Ectodermal cell (in vitro differentiated cells): ENCODE data around the gene FREM3. TPM values are rescaled to one million over a fixed set of nuclear protein-coding genes. Genes with fewer than 3 reads are reported as not detected.
A peak's percentile ranks its signal among the peaks of the same experiment; 100 is the strongest.
"Not testable (repeated sequence)": the region's sequence is repeated elsewhere in the genome, so short reads cannot be mapped to it uniquely, and the experiment has no call there.

Experiments used
- H3K27ac ChIP-seq: 2 replicates; pipeline ENCODE4 v1.7.0; 2013; ENCODE audit warnings: mild to moderate bottlenecking, low read depth, low read length; ENCODE audit not compliant: insufficient read depth, poor library complexity, severe bottlenecking
- H3K27me3 ChIP-seq: 2 replicates; pipeline ENCODE4 v1.7.0; 2013; ENCODE audit warnings: mild to moderate bottlenecking, low read length; ENCODE audit not compliant: insufficient read depth, control insufficient read depth, poor library complexity, severe bottlenecking
- H3K36me3 ChIP-seq: one replicate; pipeline ENCODE4 v1.7.0; 2013; ENCODE audit warnings: low read length; ENCODE audit not compliant: control insufficient read depth, insufficient read depth
- H3K4me1 ChIP-seq: one replicate; pipeline ENCODE4 v1.7.0; 2013; ENCODE audit warnings: low read length; ENCODE audit not compliant: control insufficient read depth, insufficient read depth
- H3K4me3 ChIP-seq: 2 replicates; pipeline ENCODE4 v1.7.0; 2013; ENCODE audit warnings: low read depth, low read length, control low read depth; ENCODE audit not compliant: insufficient read depth
- H3K9me3 ChIP-seq: 2 replicates; pipeline ENCODE4 v1.7.0; 2013; ENCODE audit warnings: mild to moderate bottlenecking, low read length, moderate library complexity; ENCODE audit not compliant: control insufficient read depth
- WGBS, 2 experiments: methylation state at CpG; one replicate each; pipeline ENCODE4 v1.1.7; 2013; ENCODE audit warnings: missing lambda C conversion rate in 2 of 2; 5-methylcytosine and 5-hydroxymethylcytosine counted together
- polyA plus RNA-seq, 4 experiments: library from polyadenylated mRNA; stranded (reverse); fragments of 50-300 nt; gene quantifications; one replicate each; pipeline ENCODE4 v1.2.3, GENCODE V29; 2013

Gene FREM3
- not detected for polyA plus RNA-seq (2013, experiment 1 of 4)
- not detected for polyA plus RNA-seq (2013, experiment 2 of 4)
- polyA plus RNA-seq (2013, experiment 3 of 4) = not detected
- polyA plus RNA-seq (2013, experiment 4 of 4) = not detected

GRCh38 chr4:143700416-143701352 lies at the start of gene FREM3:
Gene FREM3 (minus strand): TSS chr4:143700675. CDS start chr4:143700675, 0 bp downstream.
- Histone ChIP-seq H3K4me3 (peak within 1 kb of the TSS; percentile 35), H3K36me3 (no peaks in the 10 kb centered on the region), H3K4me1 (peaks cover 6% of the 10 kb centered on the region), H3K27ac (no peak within 1 kb of the TSS), H3K9me3 (no peaks in the 10 kb centered on the region), H3K27me3 (peaks cover 60% of the 10 kb centered on the region)
- 2% methylated on average over 64 of the region's 64 CpGs for WGBS, 2 experiments

- Histone ChIP-seq H3K4me1 (no peaks in the 10 kb centered on the region), H3K36me3 (no peaks in the 10 kb centered on the region), H3K9me3 (no peaks in the 10 kb centered on the region), H3K4me3 (no peak overlapping the region), H3K27me3 (no peaks in the 10 kb centered on the region), H3K27ac (no peak overlapping the region)
Observed at GRCh38 chr4:143745874-143746273, 45.4 kb upstream of the FREM3 start.

- Histone ChIP-seq H3K9me3 (no peaks in the 10 kb centered on the region), H3K27ac (no peak overlapping the region), H3K4me1 (no peaks in the 10 kb centered on the region), H3K36me3 (no peaks in the 10 kb centered on the region), H3K27me3 (no peaks in the 10 kb centered on the region), H3K4me3 (no peak overlapping the region)
- WGBS, 2 experiments = 96 to 97% methylated on average over 3 of the region's 3 CpGs
Observed at GRCh38 chr4:143743591-143743990, 43.1 kb upstream of the FREM3 start.

DNA sequence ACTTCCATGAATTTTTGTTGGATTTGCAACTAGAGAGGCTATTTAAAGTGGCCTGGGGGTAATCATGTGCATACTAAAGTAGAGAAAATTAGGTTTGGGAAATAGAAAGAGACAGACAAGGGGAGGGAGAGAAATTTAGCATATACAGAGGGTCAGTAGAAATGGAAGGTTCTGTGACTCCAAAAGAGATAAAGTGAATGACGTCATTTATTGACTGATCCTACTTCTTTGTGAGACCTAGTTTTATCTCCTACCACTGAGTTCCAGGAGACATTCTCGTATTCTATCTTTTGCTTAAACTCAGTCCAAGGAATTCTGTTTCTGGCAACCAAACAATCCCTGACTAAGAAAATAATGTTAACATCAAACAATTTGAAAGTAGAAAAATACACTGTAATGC lies 42.4 kb upstream of the FREM3 start:
- no peak overlapping the region for H3K4me3 ChIP-seq
- 63 to 88% methylated on average over 2 of the region's 2 CpGs for WGBS, 2 experiments
- no peaks in the 10 kb centered on the region for H3K9me3 ChIP-seq
- H3K27me3 ChIP-seq = no peaks in the 10 kb centered on the region
- no peaks in the 10 kb centered on the region for H3K36me3 ChIP-seq
- H3K27ac ChIP-seq = no peak overlapping the region
- H3K4me1 ChIP-seq = no peaks in the 10 kb centered on the region

GRCh38 chr4:143736861-143737260 lies 36.4 kb upstream of the FREM3 start:
- no peaks in the 10 kb centered on the region for H3K4me1 ChIP-seq
- 75 to 91% methylated on average over 1 of the region's 1 CpG for WGBS, 2 experiments
- H3K4me3 ChIP-seq = no peak overlapping the region
- H3K9me3 ChIP-seq = no peaks in the 10 kb centered on the region
- no peak overlapping the region for H3K27ac ChIP-seq
- no peaks in the 10 kb centered on the region for H3K36me3 ChIP-seq
- H3K27me3 ChIP-seq = no peaks in the 10 kb centered on the region

- not testable (repeated sequence) for H3K4me1 ChIP-seq, H3K4me3 ChIP-seq, H3K9me3 ChIP-seq, H3K27me3 ChIP-seq, H3K36me3 ChIP-seq, H3K27ac ChIP-seq
- 50 to 76% methylated on average over 1 to 4 of the region's 6 CpGs for WGBS, 2 experiments
Observed at GRCh38 chr4:143736061-143736460, 35.6 kb upstream of the FREM3 start.

DNA sequence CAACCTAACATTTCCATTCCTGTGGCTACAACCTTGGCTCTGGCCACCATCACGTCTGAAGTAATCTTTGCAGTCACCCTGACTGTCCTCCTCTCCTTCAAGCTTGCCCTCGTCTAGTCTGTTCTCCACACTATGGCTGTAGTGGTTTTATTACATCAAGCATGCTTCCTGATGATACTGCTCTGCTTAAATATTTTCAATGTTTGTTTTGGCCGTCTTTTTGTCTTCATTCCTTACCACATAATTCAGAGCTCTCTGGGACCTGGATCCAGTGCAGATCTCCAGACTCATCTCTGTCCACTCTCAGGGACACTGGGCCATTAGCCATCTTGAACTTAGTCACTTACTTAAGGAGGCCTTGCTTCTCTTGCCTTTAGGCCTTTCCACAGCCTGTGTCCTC lies 27.7 kb upstream of the FREM3 start:
- H3K36me3 ChIP-seq = no peaks in the 10 kb centered on the region
- 92% methylated on average over 3 of the region's 3 CpGs for WGBS, 2 experiments
- H3K27me3 ChIP-seq = no peaks in the 10 kb centered on the region
- H3K4me1 ChIP-seq = no peaks in the 10 kb centered on the region
- H3K4me3 ChIP-seq = no peak overlapping the region
- no peaks in the 10 kb centered on the region for H3K9me3 ChIP-seq
- no peak overlapping the region for H3K27ac ChIP-seq

GRCh38 chr4:143726714-143727113 lies 26.2 kb upstream of the FREM3 start:
- 92 to 100% methylated on average over 1 of the region's 1 CpG for WGBS, 2 experiments

GRCh38 chr4:143721317-143721716 lies 20.8 kb upstream of the FREM3 start:
- Histone ChIP-seq H3K4me1 (no peaks in the 10 kb centered on the region), H3K27ac (no peak overlapping the region), H3K9me3 (no peaks in the 10 kb centered on the region), H3K27me3 (no peaks in the 10 kb centered on the region), H3K36me3 (no peaks in the 10 kb centered on the region), H3K4me3 (no peak overlapping the region)
- 100% methylated on average over 1 of the region's 1 CpG; no CpG with 5 or more reads in 1 of the 2 experiments for WGBS, 2 experiments

More at GRCh38 chr4:143726714-143727113, 26.2 kb upstream of the FREM3 start:
- no peak overlapping the region for H3K27ac ChIP-seq
- H3K4me1 ChIP-seq = no peaks in the 10 kb centered on the region
- H3K36me3 ChIP-seq = no peaks in the 10 kb centered on the region
- H3K27me3 ChIP-seq = no peaks in the 10 kb centered on the region
- H3K4me3 ChIP-seq = no peak overlapping the region
- no peaks in the 10 kb centered on the region for H3K9me3 ChIP-seq

- not testable (repeated sequence) for H3K36me3 ChIP-seq, H3K27ac ChIP-seq, H3K27me3 ChIP-seq, H3K4me1 ChIP-seq, H3K9me3 ChIP-seq, H3K4me3 ChIP-seq
- no CpG with 5 or more reads among the region's 1 CpG for WGBS, 2 experiments
Observed at GRCh38 chr4:143718748-143719147, 18.3 kb upstream of the FREM3 start.
